ENCODE measurements around the gene RPN1. TPM values are rescaled to one million over a fixed set of nuclear protein-coding genes. Genes with fewer than 3 reads are reported as not detected.

Gene RPN1
- total and polyA plus RNA-seq, 4 donors, result 132 to 407 (median 249) TPM

DNA sequence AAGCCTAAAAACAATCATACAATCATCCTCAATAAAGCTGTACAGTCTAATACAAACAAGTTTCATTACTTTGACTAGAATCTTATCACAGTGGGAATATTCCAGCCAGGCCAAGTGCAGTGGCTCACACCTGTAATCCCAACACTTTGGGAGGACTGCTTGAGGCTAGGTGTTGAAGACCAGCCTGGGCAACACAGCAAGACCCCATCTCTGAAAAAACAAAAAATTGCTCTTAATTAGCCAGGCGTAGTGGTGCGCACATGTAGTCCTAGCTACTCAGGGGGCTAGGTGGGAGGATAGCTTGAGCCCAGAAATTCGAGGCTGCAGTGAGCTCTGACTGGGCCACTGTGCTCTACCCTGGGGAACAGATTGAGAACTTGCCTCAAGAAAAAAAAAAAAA lies 3.3 kb downstream of the RPN1 start:
- WGBS, result 92% methylated on average over 3 of the region's 3 CpGs
- Histone ChIP-seq H3K36me3 (ENCODE audit: control insufficient read depth in 4 of 4, insufficient read depth in 3 of 4, low read depth in 1 of 4, low read length in 3 of 4) (peaks cover 8 to 13% (median 9%) of the 10 kb centered on the region in 4 donors), H3K9me3 (ENCODE audit: control insufficient read depth in 4 of 4, low read length in 3 of 4) (no peaks in the 10 kb centered on the region), H3K27ac (ENCODE audit: low read depth in 1 of 2, low read length in 2 of 2) (no peak overlapping the region), H3K4me1 (ENCODE audit: control insufficient read depth in 4 of 4, insufficient read depth in 4 of 4, low read length in 3 of 4) (peaks cover 6 to 15% (median 10%) of the 10 kb centered on the region in 4 donors), H3K9ac (ENCODE audit: low read depth in 1 of 2, low read length in 2 of 2) (no peak overlapping the region), H3K27me3 (ENCODE audit: control insufficient read depth in 4 of 4, insufficient read depth in 4 of 4, low read length in 3 of 4) (no peaks in the 10 kb centered on the region), H3K4me3 (ENCODE audit: low read depth in 1 of 3, low read length in 3 of 3) (no peak overlapping the region)
- DNase-seq (ENCODE audit: low spot score), result no peak
- TF ChIP-seq SP1 (IDR thresholded peaks at IDR 0.05), result no peak
- TF ChIP-seq, protein P1, sequence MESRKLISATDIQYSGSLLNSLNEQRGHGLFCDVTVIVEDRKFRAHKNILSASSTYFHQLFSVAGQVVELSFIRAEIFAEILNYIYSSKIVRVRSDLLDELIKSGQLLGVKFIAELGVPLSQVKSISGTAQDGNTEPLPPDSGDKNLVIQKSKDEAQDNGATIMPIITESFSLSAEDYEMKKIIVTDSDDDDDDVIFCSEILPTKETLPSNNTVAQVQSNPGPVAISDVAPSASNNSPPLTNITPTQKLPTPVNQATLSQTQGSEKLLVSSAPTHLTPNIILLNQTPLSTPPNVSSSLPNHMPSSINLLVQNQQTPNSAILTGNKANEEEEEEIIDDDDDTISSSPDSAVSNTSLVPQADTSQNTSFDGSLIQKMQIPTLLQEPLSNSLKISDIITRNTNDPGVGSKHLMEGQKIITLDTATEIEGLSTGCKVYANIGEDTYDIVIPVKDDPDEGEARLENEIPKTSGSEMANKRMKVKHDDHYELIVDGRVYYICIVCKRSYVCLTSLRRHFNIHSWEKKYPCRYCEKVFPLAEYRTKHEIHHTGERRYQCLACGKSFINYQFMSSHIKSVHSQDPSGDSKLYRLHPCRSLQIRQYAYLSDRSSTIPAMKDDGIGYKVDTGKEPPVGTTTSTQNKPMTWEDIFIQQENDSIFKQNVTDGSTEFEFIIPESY (IDR thresholded peaks at IDR 0.05), result no peak
- no peak for TF ChIP-seq EGR1 (IDR thresholded peaks at IDR 0.05; ENCODE audit: low read depth in 2 of 2)
- no peak for TF ChIP-seq FOXA1 (IDR thresholded peaks at IDR 0.05)
- TF ChIP-seq ATF3 (IDR thresholded peaks at IDR 0.05), result no peak
- no peak for TF ChIP-seq FOXA2 (IDR thresholded peaks at IDR 0.05)
- TF ChIP-seq NR2F2 (IDR thresholded peaks at IDR 0.05), result no peak
- TF ChIP-seq REST (IDR thresholded peaks at IDR 0.05), result no peak
- no peak for TF ChIP-seq HNF4G (IDR thresholded peaks at IDR 0.05)
- TF ChIP-seq TAF1 (conservative IDR thresholded peaks at IDR 0.05), result no peak
- TF ChIP-seq, protein P2, sequence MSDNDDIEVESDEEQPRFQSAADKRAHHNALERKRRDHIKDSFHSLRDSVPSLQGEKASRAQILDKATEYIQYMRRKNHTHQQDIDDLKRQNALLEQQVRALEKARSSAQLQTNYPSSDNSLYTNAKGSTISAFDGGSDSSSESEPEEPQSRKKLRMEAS (IDR thresholded peaks at IDR 0.05), result no peak
- no peak for TF ChIP-seq JUND (IDR thresholded peaks at IDR 0.05)
- TF ChIP-seq RAD21 (IDR thresholded peaks at IDR 0.05), result no peak
- no peak for TF ChIP-seq RXRA (IDR thresholded peaks at IDR 0.05)
- no peak for TF ChIP-seq YY1 (IDR thresholded peaks at IDR 0.05)
- no peak for TF ChIP-seq HNF4A (conservative IDR thresholded peaks at IDR 0.05)
- TF ChIP-seq CTCF (IDR thresholded peaks at IDR 0.05; ENCODE audit: low read depth, low read length, missing input control), result no peak
- TF ChIP-seq GABPA (IDR thresholded peaks at IDR 0.05 in 1 of 2, conservative IDR thresholded peaks at IDR 0.05 in 1 of 2), result no peak
